ENCODE measurements around the gene CCDC136. TPM values are rescaled to one million over a fixed set of nuclear protein-coding genes. Genes with fewer than 3 reads are reported as not detected.

Gene CCDC136
- polyA plus RNA-seq, 1 of the 3 experiments (the other 2 are of a cell fraction) = 48.4 TPM

GRCh38 chr7:128867842-128868623 lies 76.3 kb downstream of the CCDC136 start:
- peak; percentile 71 for DNase-seq
- Histone ChIP-seq H3K36me3 (replicated peaks in 1 of 2; ENCODE audit: control insufficient read depth in 1 of 2, insufficient read depth in 2 of 2, low read length in 1 of 2) (peaks cover 8 to 14% of the 10 kb centered on the region in 2 experiments), H2AFZ (ENCODE audit: low read depth) (no peak overlapping the region), H3K27me3 (ENCODE audit: insufficient read depth) (no peaks in the 10 kb centered on the region), H3K9me2 (no peaks in the 10 kb centered on the region), H3K27ac (ENCODE audit: low read depth in 2 of 2, low read length in 1 of 2) (no peak overlapping the region), H3K9ac (no peak overlapping the region), H4K20me1 (ENCODE audit: insufficient read depth) (peaks cover 20% of the 10 kb centered on the region), H3K4me2 (no peak overlapping the region), H3F3A (replicated peaks; ENCODE audit: insufficient read depth) (peaks cover 20% of the 10 kb centered on the region), H3K4me3 (ENCODE audit: low read depth in 2 of 2, low read length in 1 of 2) (no peak overlapping the region), H3K4me1 (ENCODE audit: control insufficient read depth in 1 of 2, insufficient read depth in 2 of 2, low read depth in 1 of 2, low read length in 1 of 2) (peaks cover 0 to 24% of the 10 kb centered on the region in 2 experiments; a peak in 1 of 4 replicates), H3K9me3 (no peaks in the 10 kb centered on the region), H3K79me2 (ENCODE audit: insufficient read depth) (peaks cover 17% of the 10 kb centered on the region)
- ChIA-PET POLR2A (interaction anchor here (0.7 to 1.2 kb wide), 2 partner anchors 26 to 55 kb away, joined by 3 read pairs; no protein-coding TSS in a partner anchor), CTCF (interaction anchor here (0.7 to 11.7 kb wide), 10 partner anchors 13 to 445 kb away, joined by 3 to 181 read pairs (median 3); partner anchors contain the start of gene METTL2B)
- TF ChIP-seq NFIC (IDR thresholded peaks at IDR 0.05; ENCODE audit: borderline replicate concordance) = peak; percentile 53; the same call in 1 of the 2 replicates
- no peak for TF ChIP-seq JUND (IDR thresholded peaks at IDR 0.05)
- peak; percentile 53; the same call in 1 of the 2 replicates for TF ChIP-seq PBX3 (IDR thresholded peaks at IDR 0.05)
- 85% methylated on average over 11 of the region's 11 CpGs for WGBS (ENCODE audit: low lambda C conversion rate)

- no peaks in the 10 kb centered on the region for H3K9me3 ChIP-seq
- no peaks in the 10 kb centered on the region for H3K9me2 ChIP-seq
- no peak for TF ChIP-seq FOXJ3 (CRISPR knock-in tag; IDR thresholded peaks at IDR 0.05)
- H3K4me3 ChIP-seq (ENCODE audit: low read depth in 2 of 2, low read length in 1 of 2) = peak overlapping the region; percentile 50 to 56
- H3K9ac ChIP-seq = no peak overlapping the region
- ChIA-PET POLR2A (interaction anchor here (1.2 kb wide), 1 partner anchor 56 kb away, joined by 3 read pairs; no protein-coding TSS in a partner anchor), CTCF (interaction anchor here (0.6 to 11.7 kb wide), 11 partner anchors 12 to 466 kb away, joined by 3 to 181 read pairs (median 3); partner anchors contain the start of genes CALU and METTL2B)
- H3K4me2 ChIP-seq = peak overlapping the region; percentile 85; the same call in 1 of the 2 replicates
- peaks cover 11% of the 10 kb centered on the region for H3K79me2 ChIP-seq (ENCODE audit: insufficient read depth)
- H3F3A ChIP-seq (replicated peaks; ENCODE audit: insufficient read depth) = peaks cover 20% of the 10 kb centered on the region
- 93% methylated on average over 10 of the region's 13 CpGs for WGBS (ENCODE audit: low lambda C conversion rate)
- no peak overlapping the region for H3K27ac ChIP-seq (ENCODE audit: low read depth in 2 of 2, low read length in 1 of 2)
- H3K27me3 ChIP-seq (ENCODE audit: insufficient read depth) = no peaks in the 10 kb centered on the region
- peaks cover 0 to 19% of the 10 kb centered on the region in 2 experiments; a peak in 1 of 4 replicates for H3K4me1 ChIP-seq (ENCODE audit: control insufficient read depth in 1 of 2, insufficient read depth in 2 of 2, low read depth in 1 of 2, low read length in 1 of 2)
- H3K36me3 ChIP-seq (replicated peaks in 1 of 2; ENCODE audit: control insufficient read depth in 1 of 2, insufficient read depth in 2 of 2, low read length in 1 of 2) = peaks cover 8 to 14% of the 10 kb centered on the region in 2 experiments
- no peak overlapping the region for H2AFZ ChIP-seq (ENCODE audit: low read depth)
- H4K20me1 ChIP-seq (ENCODE audit: insufficient read depth) = peaks cover 18% of the 10 kb centered on the region
- no peak for DNase-seq
Measured at GRCh38 chr7:128868624-128869137, 76.9 kb downstream of the CCDC136 start.

GRCh38 chr7:128869138-128869943 lies 77.6 kb downstream of the CCDC136 start:
- Histone ChIP-seq H3K27me3 (ENCODE audit: insufficient read depth) (no peaks in the 10 kb centered on the region), H3F3A (replicated peaks; ENCODE audit: insufficient read depth) (peaks cover 20% of the 10 kb centered on the region), H3K27ac (ENCODE audit: low read depth in 2 of 2, low read length in 1 of 2) (no peak overlapping the region), H3K9me2 (no peaks in the 10 kb centered on the region), H4K20me1 (ENCODE audit: insufficient read depth) (peaks cover 11% of the 10 kb centered on the region; the same call in 1 of the 2 replicates), H3K9me3 (no peaks in the 10 kb centered on the region), H3K4me3 (ENCODE audit: low read depth in 2 of 2, low read length in 1 of 2) (peak overlapping the region; percentile 50 to 56), H2AFZ (ENCODE audit: low read depth) (peak overlapping the region; percentile 25; the same call in 1 of the 2 replicates), H3K4me2 (peak overlapping the region; percentile 85), H3K9ac (no peak overlapping the region), H3K36me3 (replicated peaks in 1 of 2; ENCODE audit: control insufficient read depth in 1 of 2, insufficient read depth in 2 of 2, low read length in 1 of 2) (peaks cover 8 to 14% of the 10 kb centered on the region in 2 experiments), H3K4me1 (ENCODE audit: control insufficient read depth in 1 of 2, insufficient read depth in 2 of 2, low read depth in 1 of 2, low read length in 1 of 2) (peaks cover 0 to 18% of the 10 kb centered on the region in 2 experiments; a peak in 1 of 4 replicates), H3K79me2 (ENCODE audit: insufficient read depth) (peaks cover 4% of the 10 kb centered on the region)
- 9% methylated on average over 51 of the region's 86 CpGs for WGBS (ENCODE audit: low lambda C conversion rate)
- DNase-seq = peak; percentile 87
- CTCF ChIA-PET = interaction anchor here (0.6 to 11.7 kb wide), 10 partner anchors 11 to 467 kb away, joined by 3 to 181 read pairs (median 4); partner anchors contain the start of gene CALU
- POLR2A ChIA-PET = no interaction called here
- TF ChIP-seq MXI1 (IDR thresholded peaks at IDR 0.05; ENCODE audit: low read depth, low read length) = no peak
- TF ChIP-seq EP300 (IDR thresholded peaks at IDR 0.05; ENCODE audit: borderline replicate concordance in 1 of 2, low read depth in 1 of 2, low read length in 1 of 2) = no peak
- no peak for TF ChIP-seq TEAD4 (IDR thresholded peaks at IDR 0.05; ENCODE audit: borderline replicate concordance, insufficient read depth)
- TF ChIP-seq MAX (IDR thresholded peaks at IDR 0.05; ENCODE audit: low read depth) = peak; percentile 32; the same call in 1 of the 2 replicates
- no peak for TF ChIP-seq REST (IDR thresholded peaks at IDR 0.05; ENCODE audit: low read depth, low read length)
- no peak for TF ChIP-seq USF1 (IDR thresholded peaks at IDR 0.05; ENCODE audit: borderline replicate concordance, low read depth)
